ENCODE data around the gene PRSS21. TPM values are rescaled to one million over a fixed set of nuclear protein-coding genes. Genes with fewer than 3 reads are reported as not detected.
A peak's percentile ranks its signal among the peaks of the same experiment; 100 is the strongest.

The PRSS21 gene
- total RNA-seq, 1 donor = 0.43 TPM

DNA sequence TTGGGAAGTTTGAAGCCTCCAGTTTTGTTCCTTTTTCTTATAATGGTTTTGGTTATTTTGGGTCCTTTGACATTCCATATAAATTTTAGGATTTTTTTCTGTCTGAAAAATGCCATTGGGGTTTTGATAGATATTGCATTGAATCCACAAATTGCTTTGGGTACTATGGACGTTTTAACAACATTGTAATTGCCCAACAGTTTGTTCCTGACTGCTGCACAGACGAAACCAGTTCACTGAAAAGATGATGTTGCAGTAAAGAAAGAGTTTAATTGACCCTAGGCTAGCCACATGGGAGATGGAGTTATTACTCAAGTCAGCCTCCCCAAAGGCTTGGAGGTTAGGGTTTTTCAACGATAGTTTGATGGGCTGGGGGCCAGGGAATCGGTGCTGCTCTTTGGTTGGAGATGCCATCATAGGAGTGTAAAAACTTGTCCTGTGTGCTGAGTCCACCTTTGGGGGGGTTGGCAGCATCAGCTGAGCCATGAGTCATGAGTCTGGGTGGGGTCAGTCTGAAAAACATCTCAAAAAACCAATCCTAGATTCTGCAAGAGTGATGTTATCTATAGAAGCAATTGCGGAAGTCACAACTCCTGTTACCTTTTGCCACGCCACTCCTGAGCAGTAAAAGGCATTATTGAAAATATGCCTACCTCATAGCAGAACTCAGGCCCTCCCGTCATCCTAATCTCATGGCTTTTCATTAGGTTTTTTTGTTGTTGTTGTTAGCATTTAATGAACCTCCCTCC is 21.5 kb upstream of the PRSS21 start:
- TF ChIP-seq, protein P1, sequence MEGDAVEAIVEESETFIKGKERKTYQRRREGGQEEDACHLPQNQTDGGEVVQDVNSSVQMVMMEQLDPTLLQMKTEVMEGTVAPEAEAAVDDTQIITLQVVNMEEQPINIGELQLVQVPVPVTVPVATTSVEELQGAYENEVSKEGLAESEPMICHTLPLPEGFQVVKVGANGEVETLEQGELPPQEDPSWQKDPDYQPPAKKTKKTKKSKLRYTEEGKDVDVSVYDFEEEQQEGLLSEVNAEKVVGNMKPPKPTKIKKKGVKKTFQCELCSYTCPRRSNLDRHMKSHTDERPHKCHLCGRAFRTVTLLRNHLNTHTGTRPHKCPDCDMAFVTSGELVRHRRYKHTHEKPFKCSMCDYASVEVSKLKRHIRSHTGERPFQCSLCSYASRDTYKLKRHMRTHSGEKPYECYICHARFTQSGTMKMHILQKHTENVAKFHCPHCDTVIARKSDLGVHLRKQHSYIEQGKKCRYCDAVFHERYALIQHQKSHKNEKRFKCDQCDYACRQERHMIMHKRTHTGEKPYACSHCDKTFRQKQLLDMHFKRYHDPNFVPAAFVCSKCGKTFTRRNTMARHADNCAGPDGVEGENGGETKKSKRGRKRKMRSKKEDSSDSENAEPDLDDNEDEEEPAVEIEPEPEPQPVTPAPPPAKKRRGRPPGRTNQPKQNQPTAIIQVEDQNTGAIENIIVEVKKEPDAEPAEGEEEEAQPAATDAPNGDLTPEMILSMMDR (IDR thresholded peaks at IDR 0.05; ENCODE audit: insufficient read depth, low read depth, low read length) = no peak
- peak; percentile 53 for DNase-seq (ENCODE audit: low read depth)
- no peak overlapping the region for H3K4me3 ChIP-seq (ENCODE audit: low read depth, low read length)

DNA sequence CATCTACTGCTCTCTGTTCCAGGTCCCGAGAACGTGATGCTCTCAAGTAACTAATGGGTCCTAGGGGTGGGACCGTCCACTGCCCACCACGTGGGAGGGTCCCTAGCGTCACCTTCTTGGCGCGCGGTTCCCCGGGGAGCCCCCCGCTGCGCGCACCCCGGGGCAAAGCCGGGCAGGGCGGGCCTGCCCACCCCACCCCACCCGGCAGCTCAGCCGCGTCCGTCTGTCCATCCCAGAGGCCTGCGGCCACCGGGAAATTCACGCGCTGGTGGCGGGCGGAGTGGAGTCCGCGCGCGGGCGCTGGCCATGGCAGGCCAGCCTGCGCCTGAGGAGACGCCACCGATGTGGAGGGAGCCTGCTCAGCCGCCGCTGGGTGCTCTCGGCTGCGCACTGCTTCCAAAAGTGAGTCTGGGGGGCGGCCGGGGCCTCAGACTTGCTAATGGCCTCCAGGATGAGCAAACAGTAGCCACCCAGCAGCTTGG is 18.3 kb upstream of the PRSS21 start:
- no peak for DNase-seq (ENCODE audit: low read depth)
- H3K4me3 ChIP-seq (ENCODE audit: low read depth, low read length) = no peak overlapping the region
- TF ChIP-seq, protein P1 (IDR thresholded peaks at IDR 0.05; ENCODE audit: insufficient read depth, low read depth, low read length) = no peak

DNA sequence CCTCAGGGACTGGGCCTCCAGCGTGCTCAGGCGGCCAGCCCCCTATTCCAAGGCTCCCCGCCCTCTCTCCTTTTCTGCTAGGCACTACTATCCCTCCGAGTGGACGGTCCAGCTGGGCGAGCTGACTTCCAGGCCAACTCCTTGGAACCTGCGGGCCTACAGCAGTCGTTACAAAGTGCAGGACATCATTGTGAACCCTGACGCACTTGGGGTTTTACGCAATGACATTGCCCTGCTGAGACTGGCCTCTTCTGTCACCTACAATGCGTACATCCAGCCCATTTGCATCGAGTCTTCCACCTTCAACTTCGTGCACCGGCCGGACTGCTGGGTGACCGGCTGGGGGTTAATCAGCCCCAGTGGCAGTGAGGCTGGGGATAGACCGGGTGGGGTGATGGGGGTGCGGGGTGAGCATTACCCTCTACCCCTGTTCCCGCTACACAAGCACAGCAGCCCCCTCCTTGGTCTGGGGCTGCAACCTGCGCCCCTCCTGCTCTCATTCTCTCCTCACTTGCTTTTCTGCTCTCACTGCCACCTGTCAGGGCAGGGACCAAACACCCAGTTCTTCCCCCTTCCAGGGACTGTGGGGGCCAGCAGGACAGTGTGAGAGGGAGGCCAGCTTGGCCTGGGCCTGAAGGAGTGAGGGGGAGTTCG is 17.7 kb upstream of the PRSS21 start:
- no peak for DNase-seq (ENCODE audit: low read depth)
- TF ChIP-seq, protein P1 (IDR thresholded peaks at IDR 0.05; ENCODE audit: insufficient read depth, low read depth, low read length) = no peak
- H3K4me3 ChIP-seq (ENCODE audit: low read depth, low read length) = no peak overlapping the region

DNA sequence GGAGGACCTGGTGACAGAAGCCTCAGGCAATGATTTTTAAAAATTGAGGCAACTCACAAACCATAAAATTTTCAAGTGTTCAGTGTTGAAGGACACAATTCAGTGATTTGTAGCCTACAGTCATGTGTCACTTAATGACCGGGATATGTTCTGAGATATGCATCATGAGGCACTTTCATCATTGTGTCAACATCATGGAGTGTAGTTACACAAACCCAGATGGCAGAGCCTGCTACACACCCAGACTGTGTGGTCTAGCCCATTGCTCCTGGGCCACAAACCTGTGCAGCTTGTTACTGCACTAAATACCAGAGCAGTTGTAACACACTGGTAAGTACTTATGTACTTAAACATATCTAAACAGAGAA is 17.2 kb upstream of the PRSS21 start:
- H3K4me3 ChIP-seq (ENCODE audit: low read depth, low read length) = no peak overlapping the region
- TF ChIP-seq, protein P1 (IDR thresholded peaks at IDR 0.05; ENCODE audit: insufficient read depth, low read depth, low read length) = no peak
- peak; percentile 78 for DNase-seq (ENCODE audit: low read depth)

DNA sequence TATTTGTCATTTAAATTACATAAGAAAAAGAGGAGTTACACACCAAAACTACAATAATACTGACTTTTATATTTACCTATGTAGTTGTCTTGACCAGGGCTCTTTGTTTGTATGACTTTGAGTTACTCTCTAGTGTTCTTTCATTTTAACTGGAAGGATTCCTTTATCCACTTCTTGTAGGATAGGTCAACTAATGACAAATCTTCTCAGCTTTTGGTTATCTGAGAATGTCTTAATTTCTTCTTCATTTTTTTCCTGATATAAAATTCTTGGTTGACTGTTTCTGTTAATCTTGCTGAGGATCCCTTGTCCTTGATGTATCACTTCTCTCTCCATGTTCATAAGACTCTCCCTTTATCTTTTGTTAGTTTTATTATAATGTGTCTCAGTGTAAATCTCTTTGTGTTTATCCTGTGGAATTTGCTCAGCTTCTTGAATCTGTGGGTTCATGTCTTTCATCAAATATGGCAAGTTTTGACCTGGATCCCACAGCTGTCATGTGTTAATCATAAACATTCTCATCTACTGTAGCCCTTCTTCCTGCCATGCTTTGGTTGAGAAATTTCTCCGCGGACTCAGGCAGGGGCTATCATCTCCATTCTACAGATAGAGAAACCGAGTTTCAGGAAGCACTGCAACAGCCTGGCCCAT is 13.4 kb upstream of the PRSS21 start:
- TF ChIP-seq, protein P1 (IDR thresholded peaks at IDR 0.05; ENCODE audit: insufficient read depth, low read depth, low read length) = no peak
- H3K4me3 ChIP-seq (ENCODE audit: low read depth, low read length) = no peak overlapping the region
- no peak for DNase-seq (ENCODE audit: low read depth)

DNA sequence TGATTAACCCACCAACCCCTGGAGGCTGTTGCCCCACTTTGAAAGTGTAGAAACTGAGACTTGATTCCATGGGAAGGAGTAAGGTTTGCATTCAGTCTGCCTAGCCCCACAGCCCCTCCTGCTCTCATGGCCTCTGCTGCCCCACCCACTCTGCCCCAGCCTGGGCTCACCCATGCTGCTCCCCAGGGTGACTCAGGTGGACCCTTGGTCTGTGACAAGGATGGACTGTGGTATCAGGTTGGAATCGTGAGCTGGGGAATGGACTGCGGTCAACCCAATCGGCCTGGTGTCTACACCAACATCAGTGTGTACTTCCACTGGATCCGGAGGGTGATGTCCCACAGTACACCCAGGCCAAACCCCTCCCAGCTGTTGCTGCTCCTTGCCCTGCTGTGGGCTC is 12.3 kb upstream of the PRSS21 start:
- DNase-seq (ENCODE audit: low read depth) = no peak
- TF ChIP-seq, protein P1 (IDR thresholded peaks at IDR 0.05; ENCODE audit: insufficient read depth, low read depth, low read length) = no peak
- no peak overlapping the region for H3K4me3 ChIP-seq (ENCODE audit: low read depth, low read length)
